HL-60 (cell line): ENCODE results near the gene HMCN1.

Source experiments
- DNase-seq, 2 experiments: peaks; one replicate each; pipeline ENCODE4 v3.0.0-alpha.2; 2010 to 2020; ENCODE audit warnings: low read depth in 1 of 2, low spot score in 1 of 2
- H3K27ac ChIP-seq: fragments of 250-450 bp; sonication (Bioruptor Pico); replicated peaks from 2 replicates; pipeline ENCODE4 v1.5.1; 2020; ENCODE audit warnings: mild to moderate bottlenecking, moderate library complexity
- H3K27me3 ChIP-seq: fragments of 250-450 bp; sonication (Bioruptor Pico); 2 replicates; pipeline ENCODE4 v1.5.1; 2021; ENCODE audit warnings: mild to moderate bottlenecking, moderate library complexity; ENCODE audit not compliant: insufficient read depth, poor library complexity, severe bottlenecking
- H3K4me3 ChIP-seq: replicated peaks from 2 replicates; pipeline ENCODE4 v1.5.1; 2011; ENCODE audit warnings: mild to moderate bottlenecking, control low read depth, low read length; ENCODE audit not compliant: insufficient read depth
- GABPA ChIP-seq: IDR thresholded peaks from 2 replicates; pipeline ENCODE4 v1.6.1; 2012; ENCODE audit warnings: low read depth
- POLR2AphosphoS5 ChIP-seq: IDR thresholded peaks from 2 replicates; pipeline ENCODE4 v1.6.1; 2012; ENCODE audit warnings: low read depth
- SPI1 ChIP-seq: IDR thresholded peaks from 2 replicates; pipeline ENCODE4 v1.6.1; 2012; ENCODE audit warnings: low read depth, mild to moderate bottlenecking, borderline replicate concordance
- TF ChIP-seq, protein P1 (sequence below): IDR thresholded peaks from one replicate; pipeline ENCODE4 v1.5.1; 2011; ENCODE audit warnings: low read length, control low read depth, inconsistent platforms; ENCODE audit not compliant: insufficient read depth
- TF ChIP-seq, protein P2 (sequence below): IDR thresholded peaks from 2 replicates; pipeline ENCODE4 v1.6.1; 2012; ENCODE audit warnings: low read depth; ENCODE audit not compliant: insufficient replicate concordance

The HMCN1 gene

DNA sequence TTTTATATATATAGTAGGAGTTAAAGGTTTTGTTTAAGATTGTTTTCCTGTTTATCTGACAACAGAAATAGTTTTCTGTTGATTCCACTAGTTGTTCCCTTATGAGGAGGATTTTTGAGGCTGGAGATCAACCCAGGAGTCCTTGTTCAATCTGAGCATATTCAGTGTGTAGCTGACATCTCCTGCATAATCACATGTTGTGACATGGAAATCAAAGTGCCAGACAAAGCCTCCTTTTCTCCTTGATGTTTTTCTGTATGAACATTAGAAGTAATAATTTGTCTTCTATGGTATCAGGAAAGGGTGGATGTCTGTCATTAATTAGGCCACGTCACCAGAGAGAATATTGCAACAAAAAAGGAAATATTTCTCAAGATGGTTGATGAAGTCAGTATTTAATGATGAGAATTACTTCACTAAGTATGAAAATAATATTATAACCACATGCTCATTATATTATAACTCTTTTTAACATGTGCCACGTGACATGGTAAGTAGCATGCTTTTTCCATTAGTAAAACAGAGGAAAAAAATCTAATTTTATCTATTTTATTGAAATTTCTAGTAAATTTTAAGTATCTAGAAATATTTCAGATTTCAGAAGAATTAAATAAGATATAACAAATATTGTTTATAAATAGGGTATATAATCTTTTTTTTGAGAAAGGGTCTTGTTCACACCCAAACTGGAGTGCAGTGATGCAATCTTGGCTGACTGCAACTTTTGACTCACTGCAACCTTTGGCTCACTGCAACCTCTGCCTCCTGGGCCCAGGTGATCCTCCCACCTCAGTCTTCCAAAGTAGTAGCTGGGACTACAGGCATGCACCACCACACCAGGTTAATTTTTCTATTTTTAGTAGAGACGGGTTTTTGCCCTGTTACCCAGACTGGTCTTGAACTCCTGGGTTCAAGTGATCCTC, 223.5 kb downstream of the HMCN1 start:
- no peak overlapping the region for H3K27ac ChIP-seq
- no peak for DNase-seq

DNA sequence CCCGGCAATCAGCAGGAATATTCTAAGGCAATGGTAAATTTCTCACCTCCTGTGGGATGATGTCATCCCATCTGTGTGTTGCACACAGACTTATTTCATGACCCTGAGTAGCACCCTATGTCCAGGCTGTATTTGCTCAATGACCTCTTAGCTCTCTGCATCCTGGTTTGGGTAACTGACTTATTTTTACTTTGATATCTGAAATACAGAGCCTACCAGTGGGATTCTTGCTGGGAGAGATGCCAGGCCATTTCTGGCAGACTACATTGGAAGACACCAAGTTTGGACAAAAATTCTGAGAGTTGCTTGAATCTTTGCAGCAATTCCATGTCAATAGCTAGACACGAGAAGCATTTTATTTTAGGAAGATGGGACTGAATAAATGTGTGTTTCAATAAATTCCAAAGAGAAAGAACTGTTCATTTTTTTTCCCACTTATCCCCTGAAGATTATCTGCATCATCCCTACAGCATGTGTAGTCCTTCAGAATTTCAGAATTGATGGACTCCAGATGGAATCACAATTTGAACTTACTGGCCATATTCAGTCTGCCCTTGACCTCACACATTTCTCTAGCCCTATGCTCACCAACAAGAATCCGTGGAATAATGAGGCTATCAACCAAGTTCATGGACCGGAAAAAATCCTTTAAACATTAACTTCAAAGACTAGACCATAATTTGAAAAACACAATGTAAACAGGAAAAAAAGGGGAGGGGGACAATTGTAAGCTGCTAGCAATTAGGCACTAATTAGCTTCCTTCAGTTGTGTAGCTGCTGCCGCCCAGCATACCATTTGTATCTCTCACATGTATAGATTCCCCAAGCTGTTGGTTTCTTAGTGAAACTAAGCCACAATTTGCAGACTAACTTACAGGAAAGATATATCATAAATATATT, 226.5 kb downstream of the HMCN1 start:
- Histone ChIP-seq H3K4me3 (no peak overlapping the region), H3K27me3 (no peaks in the 10 kb centered on the region), H3K27ac (no peak overlapping the region)
- TF ChIP-seq, protein P1, sequence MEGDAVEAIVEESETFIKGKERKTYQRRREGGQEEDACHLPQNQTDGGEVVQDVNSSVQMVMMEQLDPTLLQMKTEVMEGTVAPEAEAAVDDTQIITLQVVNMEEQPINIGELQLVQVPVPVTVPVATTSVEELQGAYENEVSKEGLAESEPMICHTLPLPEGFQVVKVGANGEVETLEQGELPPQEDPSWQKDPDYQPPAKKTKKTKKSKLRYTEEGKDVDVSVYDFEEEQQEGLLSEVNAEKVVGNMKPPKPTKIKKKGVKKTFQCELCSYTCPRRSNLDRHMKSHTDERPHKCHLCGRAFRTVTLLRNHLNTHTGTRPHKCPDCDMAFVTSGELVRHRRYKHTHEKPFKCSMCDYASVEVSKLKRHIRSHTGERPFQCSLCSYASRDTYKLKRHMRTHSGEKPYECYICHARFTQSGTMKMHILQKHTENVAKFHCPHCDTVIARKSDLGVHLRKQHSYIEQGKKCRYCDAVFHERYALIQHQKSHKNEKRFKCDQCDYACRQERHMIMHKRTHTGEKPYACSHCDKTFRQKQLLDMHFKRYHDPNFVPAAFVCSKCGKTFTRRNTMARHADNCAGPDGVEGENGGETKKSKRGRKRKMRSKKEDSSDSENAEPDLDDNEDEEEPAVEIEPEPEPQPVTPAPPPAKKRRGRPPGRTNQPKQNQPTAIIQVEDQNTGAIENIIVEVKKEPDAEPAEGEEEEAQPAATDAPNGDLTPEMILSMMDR: no peak
- TF ChIP-seq GABPA (no peak), SPI1 (no peak), POLR2AphosphoS5 (no peak)
- TF ChIP-seq, protein P2, sequence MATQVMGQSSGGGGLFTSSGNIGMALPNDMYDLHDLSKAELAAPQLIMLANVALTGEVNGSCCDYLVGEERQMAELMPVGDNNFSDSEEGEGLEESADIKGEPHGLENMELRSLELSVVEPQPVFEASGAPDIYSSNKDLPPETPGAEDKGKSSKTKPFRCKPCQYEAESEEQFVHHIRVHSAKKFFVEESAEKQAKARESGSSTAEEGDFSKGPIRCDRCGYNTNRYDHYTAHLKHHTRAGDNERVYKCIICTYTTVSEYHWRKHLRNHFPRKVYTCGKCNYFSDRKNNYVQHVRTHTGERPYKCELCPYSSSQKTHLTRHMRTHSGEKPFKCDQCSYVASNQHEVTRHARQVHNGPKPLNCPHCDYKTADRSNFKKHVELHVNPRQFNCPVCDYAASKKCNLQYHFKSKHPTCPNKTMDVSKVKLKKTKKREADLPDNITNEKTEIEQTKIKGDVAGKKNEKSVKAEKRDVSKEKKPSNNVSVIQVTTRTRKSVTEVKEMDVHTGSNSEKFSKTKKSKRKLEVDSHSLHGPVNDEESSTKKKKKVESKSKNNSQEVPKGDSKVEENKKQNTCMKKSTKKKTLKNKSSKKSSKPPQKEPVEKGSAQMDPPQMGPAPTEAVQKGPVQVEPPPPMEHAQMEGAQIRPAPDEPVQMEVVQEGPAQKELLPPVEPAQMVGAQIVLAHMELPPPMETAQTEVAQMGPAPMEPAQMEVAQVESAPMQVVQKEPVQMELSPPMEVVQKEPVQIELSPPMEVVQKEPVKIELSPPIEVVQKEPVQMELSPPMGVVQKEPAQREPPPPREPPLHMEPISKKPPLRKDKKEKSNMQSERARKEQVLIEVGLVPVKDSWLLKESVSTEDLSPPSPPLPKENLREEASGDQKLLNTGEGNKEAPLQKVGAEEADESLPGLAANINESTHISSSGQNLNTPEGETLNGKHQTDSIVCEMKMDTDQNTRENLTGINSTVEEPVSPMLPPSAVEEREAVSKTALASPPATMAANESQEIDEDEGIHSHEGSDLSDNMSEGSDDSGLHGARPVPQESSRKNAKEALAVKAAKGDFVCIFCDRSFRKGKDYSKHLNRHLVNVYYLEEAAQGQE: no peak
- DNase-seq: no peak

More for the DNA sequence above, 223.5 kb downstream of the HMCN1 start:
- Histone ChIP-seq H3K4me3 (no peak overlapping the region), H3K27me3 (no peaks in the 10 kb centered on the region)
- no peak for TF ChIP-seq GABPA
- no peak for TF ChIP-seq SPI1
- TF ChIP-seq POLR2AphosphoS5: no peak
- TF ChIP-seq, protein P2: no peak
- TF ChIP-seq, protein P1: no peak

DNA sequence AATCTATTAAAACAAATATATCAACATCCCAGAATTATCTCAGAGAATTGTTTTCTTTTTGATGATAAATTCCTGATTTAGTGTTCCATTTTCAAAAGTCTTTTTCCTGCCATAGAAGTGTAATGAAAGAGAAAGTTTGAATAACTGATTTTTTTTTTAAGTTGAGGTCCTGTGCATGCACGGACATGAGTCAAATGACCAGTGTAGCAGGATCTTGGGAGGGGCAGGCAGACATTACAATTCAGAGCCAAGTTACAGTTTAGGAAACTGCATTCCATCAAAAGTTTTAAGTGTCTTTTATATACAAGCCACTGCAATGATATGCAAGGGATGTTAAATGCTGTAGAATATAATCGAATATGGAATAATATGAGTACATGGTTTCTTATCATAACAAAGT, 227.5 kb downstream of the HMCN1 start:
- no peak overlapping the region for H3K27ac ChIP-seq
- TF ChIP-seq POLR2AphosphoS5 (no peak), SPI1 (no peak), GABPA (no peak)
- TF ChIP-seq, protein P1: no peak
- TF ChIP-seq, protein P2: no peak
- H3K4me3 ChIP-seq: no peak overlapping the region
- H3K27me3 ChIP-seq: no peaks in the 10 kb centered on the region
- no peak for DNase-seq
